Chondrocyte (in vitro differentiated cells): ENCODE data around the gene COMMD3. TPM values are rescaled to one million over a fixed set of nuclear protein-coding genes. Genes with fewer than 3 reads are reported as not detected.

Source experiments
- DNase-seq: peaks from one replicate; pipeline ENCODE4 v3.0.0; 2021; ENCODE audit warnings: mixed read lengths, low spot score
- H3K27ac Mint-ChIP-seq: one replicate; pipeline ENCODE4 v1.8.0; 2021; ENCODE audit warnings: mild to moderate bottlenecking, moderate library complexity, mixed read lengths; ENCODE audit not compliant: unreplicated experiment
- H3K27me3 Mint-ChIP-seq: 2 replicates; pipeline ENCODE4 v1.8.0; 2021; ENCODE audit warnings: low read depth, mixed read lengths
- H3K36me3 Mint-ChIP-seq: 2 replicates; pipeline ENCODE4 v1.8.0; 2021; ENCODE audit warnings: low read depth, mixed read lengths
- H3K4me1 Mint-ChIP-seq: 2 replicates; pipeline ENCODE4 v1.8.0; 2021; ENCODE audit warnings: low read depth, mild to moderate bottlenecking, mixed read lengths
- H3K4me3 Mint-ChIP-seq: one replicate; pipeline ENCODE4 v1.8.0; 2021; ENCODE audit warnings: mild to moderate bottlenecking, moderate library complexity, mixed read lengths; ENCODE audit not compliant: unreplicated experiment
- H3K9me3 Mint-ChIP-seq: 2 replicates; pipeline ENCODE4 v1.8.0; 2021; ENCODE audit warnings: low read depth, mixed read lengths
- CTCF ChIP-seq: fragments of 200-600 bp; sonication (generic); IDR thresholded peaks from 2 replicates; pipeline ENCODE4 v1.5.0; 2021; ENCODE audit warnings: antibody characterized with exemption, mild to moderate bottlenecking, moderate library complexity
- total RNA-seq: library from RNA; stranded (reverse); gene quantifications from 3 replicates; pipeline ENCODE4 v1.2.1, GENCODE V29; 2021

Gene COMMD3
- total RNA-seq, 1 donor from 2014 or later: 51.4 TPM

DNA sequence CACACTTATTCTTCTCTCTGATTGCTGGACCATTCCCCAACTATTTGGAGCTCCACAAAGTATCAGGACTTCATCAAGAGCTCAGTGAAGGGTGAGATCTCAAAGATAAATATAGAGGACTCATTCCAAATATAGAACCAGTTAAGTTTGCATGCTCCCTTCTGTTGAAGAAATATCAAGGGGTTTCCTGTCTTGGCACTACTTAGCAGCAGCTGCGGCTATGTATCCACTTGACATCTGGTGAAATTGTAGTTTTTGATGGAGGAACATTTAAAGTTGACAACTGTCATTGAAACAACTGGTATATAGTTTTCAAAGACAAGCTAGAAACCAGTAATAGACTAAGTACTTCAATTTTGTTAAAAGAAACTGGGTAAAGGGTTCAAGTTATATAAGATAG, 28.1 kb downstream of the COMMD3 start:
- Mint-ChIP-seq H3K27ac (no peak overlapping the region), H3K27me3 (peaks cover 54% of the 10 kb centered on the region), H3K4me3 (no peak overlapping the region), H3K9me3 (peaks cover 3% of the 10 kb centered on the region), H3K36me3 (peaks cover 5% of the 10 kb centered on the region), H3K4me1 (peaks cover 14% of the 10 kb centered on the region)
- no peak for TF ChIP-seq CTCF
- DNase-seq: no peak

GRCh38 chr10:22344781-22345300, 28.7 kb downstream of the COMMD3 start:
- no peak for TF ChIP-seq CTCF
- Mint-ChIP-seq H3K4me3 (no peak overlapping the region), H3K36me3 (peaks cover 5% of the 10 kb centered on the region), H3K27ac (no peak overlapping the region), H3K9me3 (peaks cover 3% of the 10 kb centered on the region), H3K4me1 (peaks cover 11% of the 10 kb centered on the region), H3K27me3 (peaks cover 51% of the 10 kb centered on the region)
- no peak for DNase-seq

GRCh38 chr10:22345301-22346095, 29.3 kb downstream of the COMMD3 start, which contains the start of gene SPAG6:
TSS of gene SPAG6 (plus strand) at chr10:22345496. CDS start at chr10:22345612, 116 bp downstream.
- Mint-ChIP-seq H3K9me3 (peaks cover 3% of the 10 kb centered on the region), H3K27ac (no peak within 1 kb of the TSS), H3K4me1 (peaks cover 7% of the 10 kb centered on the region), H3K27me3 (peaks cover 48% of the 10 kb centered on the region), H3K4me3 (peak within 1 kb of the TSS; percentile 53), H3K36me3 (peaks cover 5% of the 10 kb centered on the region)
- no peak for TF ChIP-seq CTCF
- DNase-seq: no peak

DNA sequence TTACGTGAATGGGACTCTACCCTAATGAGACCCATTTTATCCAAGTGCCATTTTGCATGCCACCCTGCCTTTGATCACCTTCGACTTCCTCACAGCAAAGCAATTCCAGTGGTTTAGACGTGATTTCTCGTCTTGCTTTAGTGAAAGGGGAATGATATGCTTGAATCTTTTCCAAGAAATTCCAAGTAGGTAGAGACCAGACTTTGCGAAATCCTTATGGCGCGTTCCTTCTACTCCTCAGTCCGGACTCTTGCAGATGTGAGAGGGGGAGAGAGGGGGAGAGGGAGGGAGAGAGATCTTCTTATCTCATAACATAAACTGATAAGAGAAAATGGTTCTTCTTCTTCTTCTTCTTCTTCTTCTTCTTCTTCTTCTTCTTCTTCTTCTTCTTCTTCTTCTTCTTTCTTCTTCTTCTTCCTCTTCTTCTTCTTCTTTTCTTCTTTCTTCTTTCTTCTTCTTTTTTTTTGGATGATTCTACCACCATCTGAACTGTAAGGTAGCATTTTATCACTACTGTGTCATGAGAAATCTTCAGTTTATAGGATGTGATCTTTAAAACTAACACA, 30.0 kb downstream of the COMMD3 start:
- TF ChIP-seq CTCF: no peak
- Mint-ChIP-seq H3K9me3 (peaks cover 3% of the 10 kb centered on the region), H3K4me3 (peak overlapping the region; percentile 53), H3K27me3 (peaks cover 47% of the 10 kb centered on the region), H3K27ac (no peak overlapping the region), H3K4me1 (peaks cover 7% of the 10 kb centered on the region), H3K36me3 (peaks cover 5% of the 10 kb centered on the region)
- DNase-seq: no peak

DNA sequence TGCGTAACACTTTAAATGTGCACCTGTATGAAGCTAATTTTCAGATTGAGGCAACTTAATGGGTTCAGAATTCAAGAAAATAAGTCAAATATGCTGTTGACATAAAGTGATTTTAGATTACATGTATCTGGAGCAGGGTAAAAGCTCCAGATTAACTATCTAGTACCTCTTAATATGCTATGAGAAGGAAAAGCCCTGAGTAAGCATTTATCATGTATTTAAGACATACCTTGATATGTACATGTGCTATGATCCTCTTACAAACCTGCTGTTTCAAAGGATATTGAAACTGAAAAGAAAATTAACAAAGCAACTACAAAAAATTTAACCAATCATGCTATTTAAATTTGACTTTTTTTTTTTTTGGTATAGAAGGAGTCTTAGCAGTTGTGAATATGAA, 33.6 kb downstream of the COMMD3 start:
- no peak for TF ChIP-seq CTCF
- no peak for DNase-seq
- H3K4me1 Mint-ChIP-seq: peaks cover 1% of the 10 kb centered on the region
- H3K9me3 Mint-ChIP-seq: peaks cover 3% of the 10 kb centered on the region
- H3K27ac Mint-ChIP-seq: no peak overlapping the region
- H3K4me3 Mint-ChIP-seq: no peak overlapping the region
- H3K36me3 Mint-ChIP-seq: peaks cover 6% of the 10 kb centered on the region
- peaks cover 27% of the 10 kb centered on the region for H3K27me3 Mint-ChIP-seq
